ENCODE results near the gene ITGA2. TPM values are rescaled to one million over a fixed set of nuclear protein-coding genes. Genes with fewer than 3 reads are reported as not detected.

ITGA2 gene
- total and polyA plus RNA-seq, 2 of the 8 experiments (the other 6 are each of a cell fraction or from before 2014, with no cell fraction given): 1.4 to 7.7 TPM

GRCh38 chr5:53114988-53115387, 125.8 kb downstream of the ITGA2 start:
- no peak overlapping the region for H3K4ac ChIP-seq (replicated peaks; ENCODE audit: insufficient read length, low read depth, low read length)
- H3K36me3 ChIP-seq (ENCODE audit: control insufficient read depth in 2 of 4, insufficient read depth in 4 of 4, low read length in 3 of 4): no peaks in the 10 kb centered on the region
- H4K20me1 ChIP-seq (replicated peaks in 1 of 2; ENCODE audit: control insufficient read depth in 1 of 2, insufficient read depth in 2 of 2, low read length in 2 of 2): no peaks in the 10 kb centered on the region
- H2BK5ac ChIP-seq (ENCODE audit: low read depth, low read length): no peak overlapping the region
- ChIA-PET CTCF (ENCODE audit: partially characterized antibody) (interaction anchor here (0.9 to 2.9 kb wide), 11 partner anchors 9 to 166 kb away, joined by 3 to 25 read pairs (median 4); no protein-coding TSS in a partner anchor), POLR2A (ENCODE audit: partially characterized antibody) (no interaction called here)
- H3K4me1 ChIP-seq (replicated peaks in 1 of 4; ENCODE audit: control insufficient read depth in 3 of 4, insufficient read depth in 4 of 4, low read length in 3 of 4): peaks cover 0 to 5% (median 0%) of the 10 kb centered on the region in 4 experiments; a peak in 4 of 7 replicates
- no peak overlapping the region for H2AFZ ChIP-seq (ENCODE audit: low read length)
- H4K5ac ChIP-seq (ENCODE audit: insufficient read length, low read depth, low read length): no peak overlapping the region
- H3K79me2 ChIP-seq (ENCODE audit: control insufficient read depth in 1 of 2, insufficient read depth in 2 of 2, low read length in 2 of 2): no peaks in the 10 kb centered on the region
- no peak overlapping the region for H3K14ac ChIP-seq (ENCODE audit: insufficient read length)
- H2BK12ac ChIP-seq (ENCODE audit: low read depth, low read length): no peak overlapping the region
- H3K27me3 ChIP-seq (replicated peaks in 1 of 4; ENCODE audit: control insufficient read depth in 3 of 4, extremely low read depth in 1 of 4, insufficient read depth in 3 of 4, low read length in 3 of 4): no peaks in the 10 kb centered on the region
- no peak overlapping the region for H3K23ac ChIP-seq (ENCODE audit: insufficient read length)
- DNase-seq (ENCODE audit: low read depth in 1 of 2, low spot score in 2 of 2) (no peak), FAIRE-seq (peak; percentile 57)
- H3K23me2 ChIP-seq (ENCODE audit: low read depth, low read length): peaks cover 2% of the 10 kb centered on the region; the same call in 1 of the 2 replicates
- H3K9ac ChIP-seq (replicated peaks in 1 of 4; ENCODE audit: extremely low read depth in 1 of 4, low read depth in 3 of 4, low read length in 3 of 4): no peak overlapping the region
- no peak overlapping the region for H3K27ac ChIP-seq (ENCODE audit: low read depth, low read length)
- no peak overlapping the region for H2BK120ac ChIP-seq (replicated peaks; ENCODE audit: low read depth, low read length)
- H2BK20ac ChIP-seq (ENCODE audit: low read length): no peak overlapping the region
- H3K4me2 ChIP-seq (ENCODE audit: insufficient read depth in 1 of 2, low read depth in 2 of 2, low read length in 2 of 2): no peak overlapping the region
- no peaks in the 10 kb centered on the region for H3K9me3 ChIP-seq (ENCODE audit: insufficient read depth in 2 of 2, low read depth in 1 of 2, low read length in 1 of 2)
- no peak overlapping the region for H3K18ac ChIP-seq (ENCODE audit: extremely low read depth, low read length)
- no peaks in the 10 kb centered on the region; the same call in 1 of the 2 replicates for H3K79me1 ChIP-seq (ENCODE audit: low read depth, low read length)
- H3K56ac ChIP-seq (replicated peaks; ENCODE audit: insufficient read length, low read depth, low read length): no peak overlapping the region
- no peak for TF ChIP-seq JUND (IDR thresholded peaks at IDR 0.05; ENCODE audit: low read length)
- no peak for TF ChIP-seq EP300 (IDR thresholded peaks at IDR 0.05; ENCODE audit: borderline replicate concordance in 1 of 2, low read depth in 2 of 2, low read length in 2 of 2)
- no peak for TF ChIP-seq CBX5 (IDR thresholded peaks at IDR 0.05; ENCODE audit: low read depth, low read length)
- no peak for TF ChIP-seq POU5F1 (IDR thresholded peaks at IDR 0.05; ENCODE audit: low read depth, low read length)
- TF ChIP-seq TAF7 (optimal IDR thresholded peaks at IDR 0.05; ENCODE audit: borderline replicate concordance, low read depth, low read length): no peak
- TF ChIP-seq JUN (IDR thresholded peaks at IDR 0.05; ENCODE audit: low read depth, low read length): no peak
- no peak for TF ChIP-seq CTBP2 (IDR thresholded peaks at IDR 0.05; ENCODE audit: borderline replicate concordance, insufficient read depth, insufficient read length, low read length)
- TF ChIP-seq BACH1 (IDR thresholded peaks at IDR 0.05; ENCODE audit: low read length): no peak
- TF ChIP-seq ATF3 (IDR thresholded peaks at IDR 0.05; ENCODE audit: insufficient read depth, low read depth, low read length): no peak
- TF ChIP-seq HDAC6 (IDR thresholded peaks at IDR 0.05; ENCODE audit: low read depth, low read length): no peak
- TF ChIP-seq KDM4A (IDR thresholded peaks at IDR 0.05; ENCODE audit: low read depth, low read length, severe bottlenecking): no peak
- no peak overlapping the region for H2AK5ac ChIP-seq (ENCODE audit: low read depth, low read length)
- no peak overlapping the region for H3K4me3 ChIP-seq (ENCODE audit: extremely low read depth in 1 of 4, insufficient read depth in 2 of 4, low read depth in 3 of 4, low read length in 4 of 4)
- H4K91ac ChIP-seq (replicated peaks; ENCODE audit: insufficient read length, low read length): no peak overlapping the region
- no peak overlapping the region for H2BK15ac ChIP-seq (ENCODE audit: low read length)
- H4K8ac ChIP-seq (ENCODE audit: extremely low read depth, insufficient read depth, low read length): no peak overlapping the region

Measured in H1 (cell line).